Neural cell (in vitro differentiated cells): ENCODE measurements around the gene CRYGN. TPM values are rescaled to one million over a fixed set of nuclear protein-coding genes. Genes with fewer than 3 reads are reported as not detected.

Experiments used
- H2AFZ ChIP-seq: fragments of 200-600, 300-800 bp; sonication (generic), shearing (Covaris generic); 2 replicates; pipeline ENCODE4 v1.6.0; 2014; ENCODE audit warnings: low read depth, mild to moderate bottlenecking, antibody characterized with exemption, low read length, moderate library complexity
- H3F3A ChIP-seq: fragments of 200-600 bp; shearing (Covaris generic); 2 replicates; pipeline ENCODE4 v1.6.1; 2016; ENCODE audit warnings: mild to moderate bottlenecking, moderate library complexity, mixed read lengths, antibody characterized with exemption, low read length; ENCODE audit not compliant: insufficient read depth, poor library complexity, severe bottlenecking
- H3K27ac ChIP-seq: fragments of 200-600, 300-800 bp; sonication (generic), shearing (Covaris generic); 2 replicates; pipeline ENCODE4 v1.5.1; 2014; ENCODE audit warnings: mild to moderate bottlenecking, low read length, moderate library complexity
- H3K27me3 ChIP-seq: fragments of 300-800, 200-600 bp; sonication (generic), shearing (Covaris generic); 2 replicates; pipeline ENCODE4 v1.6.0; 2014; ENCODE audit warnings: mild to moderate bottlenecking, low read depth, low read length, moderate library complexity; ENCODE audit not compliant: insufficient read depth
- H3K36me3 ChIP-seq: fragments of 300-800, 200-600 bp; sonication (generic), shearing (Covaris generic); 2 replicates; pipeline ENCODE4 v1.5.1; 2014; ENCODE audit warnings: mild to moderate bottlenecking, antibody characterized with exemption, low read length, moderate library complexity; ENCODE audit not compliant: insufficient read depth
- H3K4me2 ChIP-seq: fragments of 300-800, 200-600 bp; sonication (generic), shearing (Covaris generic); 2 replicates; pipeline ENCODE4 v1.6.0; 2014; ENCODE audit warnings: mild to moderate bottlenecking, low read length
- H3K4me3 ChIP-seq: fragments of 300-800, 200-600 bp; sonication (generic), shearing (Covaris generic); 2 replicates; pipeline ENCODE4 v1.5.1; 2014; ENCODE audit warnings: mild to moderate bottlenecking, low read length, moderate library complexity
- H3K79me2 ChIP-seq: fragments of 200-600 bp; shearing (Covaris generic); replicated peaks from 2 replicates; pipeline ENCODE4 v1.6.0; 2014; ENCODE audit warnings: mild to moderate bottlenecking, low read length, moderate library complexity; ENCODE audit not compliant: insufficient read depth
- H3K9ac ChIP-seq: fragments of 300-800, 200-600 bp; sonication (generic), shearing (Covaris generic); 2 replicates; pipeline ENCODE4 v1.6.1; 2016; ENCODE audit warnings: mild to moderate bottlenecking, low read length, mixed read lengths
- H3K9me2 ChIP-seq: fragments of 200-600 bp; shearing (Covaris generic); 2 replicates; pipeline ENCODE4 v1.6.1; 2016; ENCODE audit warnings: mild to moderate bottlenecking, low read length, mixed read lengths; ENCODE audit not compliant: insufficient read depth
- H3K9me3 ChIP-seq: fragments of 200-600, 300-800 bp; sonication (generic), shearing (Covaris generic); 2 replicates; pipeline ENCODE4 v1.6.1; 2016; ENCODE audit warnings: mild to moderate bottlenecking, mixed run types, low read length, moderate library complexity, mixed read lengths
- H4K20me1 ChIP-seq: fragments of 200-600 bp; shearing (Covaris generic); 2 replicates; pipeline ENCODE4 v1.6.1; 2016; ENCODE audit warnings: mild to moderate bottlenecking, mixed run types; ENCODE audit not compliant: insufficient read depth
- EP300 ChIP-seq: fragments of 450-650 bp; conservative IDR thresholded peaks from 2 replicates; pipeline ENCODE4 v1.6.1; 2014; ENCODE audit warnings: antibody characterized with exemption, mild to moderate bottlenecking, moderate library complexity; ENCODE audit not compliant: poor library complexity, severe bottlenecking
- EZH2 ChIP-seq: fragments of 200-600, 300-800 bp; shearing (Covaris generic), sonication (generic); IDR thresholded peaks from 2 replicates; pipeline ENCODE4 v1.6.1; 2014; ENCODE audit warnings: antibody characterized with exemption, low read length, borderline replicate concordance, mild to moderate bottlenecking; ENCODE audit not compliant: insufficient read depth, poor library complexity, severe bottlenecking
- MXI1 ChIP-seq: fragments of 450-650 bp; conservative IDR thresholded peaks from 2 replicates; pipeline ENCODE4 v1.6.1; 2014; ENCODE audit warnings: antibody characterized with exemption, mild to moderate bottlenecking; ENCODE audit not compliant: poor library complexity, severe bottlenecking
- POLR2AphosphoS5 ChIP-seq: IDR thresholded peaks from 2 replicates; pipeline ENCODE4 v1.6.1; 2012
- RAD21 ChIP-seq: fragments of 450-650 bp; conservative IDR thresholded peaks from 2 replicates; pipeline ENCODE4 v1.6.1; 2014; ENCODE audit warnings: antibody characterized with exemption, mild to moderate bottlenecking, moderate library complexity
- SMC3 ChIP-seq: fragments of 450-650 bp; conservative IDR thresholded peaks from 2 replicates; pipeline ENCODE4 v1.6.1; 2014; ENCODE audit warnings: antibody characterized with exemption, mild to moderate bottlenecking, moderate library complexity; ENCODE audit not compliant: poor library complexity
- TAF1 ChIP-seq: IDR thresholded peaks from 2 replicates; pipeline ENCODE4 v1.6.1; 2012; ENCODE audit warnings: low read depth
- polyA plus RNA-seq: library from polyadenylated mRNA; depleted of rRNA; stranded (reverse); fragments of >200 nt; gene quantifications from 2 replicates; pipeline ENCODE4 v1.2.3, GENCODE V29; 2014
- TF ChIP-seq, protein P1 (sequence below): IDR thresholded peaks from 2 replicates; pipeline ENCODE4 v1.6.1; 2012; ENCODE audit warnings: borderline replicate concordance
- TF ChIP-seq, protein P2 (sequence below): fragments of 450-650 bp; IDR thresholded peaks from 2 replicates; pipeline ENCODE4 v1.5.1; 2014; ENCODE audit warnings: antibody characterized with exemption, mild to moderate bottlenecking, moderate library complexity; ENCODE audit not compliant: poor library complexity, severe bottlenecking

The CRYGN gene
- polyA plus RNA-seq, 1 donor from 2014 or later, result not detected

DNA sequence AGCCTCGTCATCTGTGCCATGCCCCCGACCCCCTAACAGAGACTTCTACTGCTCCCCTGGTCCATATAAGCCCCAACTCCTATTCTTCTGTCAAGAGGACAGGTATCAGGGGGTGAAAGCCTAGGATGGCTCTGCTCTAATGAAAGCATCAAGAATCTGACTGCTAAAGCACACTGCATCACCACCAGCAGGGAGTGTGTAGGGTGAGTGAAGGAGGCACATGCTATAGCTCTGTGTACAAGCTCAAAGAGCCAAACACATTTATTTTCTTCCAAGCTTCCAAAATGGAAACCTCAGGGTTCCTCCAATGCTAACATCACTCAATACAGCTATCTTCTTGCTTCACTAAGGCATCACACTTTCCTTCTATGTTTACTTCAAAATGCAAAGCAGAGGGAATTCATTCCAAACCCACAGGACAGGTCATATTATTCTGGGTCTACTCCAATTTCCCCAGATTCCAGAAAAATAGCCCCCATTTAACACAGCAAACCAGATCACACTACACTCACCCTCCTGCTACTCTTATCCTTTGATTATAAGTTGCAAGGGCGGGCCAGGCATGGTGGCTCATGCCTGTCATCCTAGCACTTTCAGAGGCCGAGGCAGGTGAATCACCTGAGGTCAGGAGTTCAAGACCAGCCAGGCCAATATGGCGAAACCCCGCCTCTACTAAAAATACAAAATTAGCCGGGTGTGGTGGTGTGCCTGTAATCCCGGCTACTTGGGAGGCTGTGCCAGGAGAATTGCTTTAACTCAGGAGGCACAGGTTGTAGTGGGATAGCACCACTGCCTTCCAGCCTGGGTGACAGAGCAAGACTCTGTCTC lies 43.2 kb upstream of the CRYGN start:
- H3K4me3 ChIP-seq, result no peak overlapping the region
- H3K9me3 ChIP-seq, result no peaks in the 10 kb centered on the region
- no peak overlapping the region for H2AFZ ChIP-seq
- no peaks in the 10 kb centered on the region for H3K79me2 ChIP-seq
- no peak for TF ChIP-seq MXI1
- no peak for TF ChIP-seq POLR2AphosphoS5
- no peak for TF ChIP-seq TAF1
- no peak for TF ChIP-seq EZH2
- TF ChIP-seq EP300, result no peak
- TF ChIP-seq, protein P1, sequence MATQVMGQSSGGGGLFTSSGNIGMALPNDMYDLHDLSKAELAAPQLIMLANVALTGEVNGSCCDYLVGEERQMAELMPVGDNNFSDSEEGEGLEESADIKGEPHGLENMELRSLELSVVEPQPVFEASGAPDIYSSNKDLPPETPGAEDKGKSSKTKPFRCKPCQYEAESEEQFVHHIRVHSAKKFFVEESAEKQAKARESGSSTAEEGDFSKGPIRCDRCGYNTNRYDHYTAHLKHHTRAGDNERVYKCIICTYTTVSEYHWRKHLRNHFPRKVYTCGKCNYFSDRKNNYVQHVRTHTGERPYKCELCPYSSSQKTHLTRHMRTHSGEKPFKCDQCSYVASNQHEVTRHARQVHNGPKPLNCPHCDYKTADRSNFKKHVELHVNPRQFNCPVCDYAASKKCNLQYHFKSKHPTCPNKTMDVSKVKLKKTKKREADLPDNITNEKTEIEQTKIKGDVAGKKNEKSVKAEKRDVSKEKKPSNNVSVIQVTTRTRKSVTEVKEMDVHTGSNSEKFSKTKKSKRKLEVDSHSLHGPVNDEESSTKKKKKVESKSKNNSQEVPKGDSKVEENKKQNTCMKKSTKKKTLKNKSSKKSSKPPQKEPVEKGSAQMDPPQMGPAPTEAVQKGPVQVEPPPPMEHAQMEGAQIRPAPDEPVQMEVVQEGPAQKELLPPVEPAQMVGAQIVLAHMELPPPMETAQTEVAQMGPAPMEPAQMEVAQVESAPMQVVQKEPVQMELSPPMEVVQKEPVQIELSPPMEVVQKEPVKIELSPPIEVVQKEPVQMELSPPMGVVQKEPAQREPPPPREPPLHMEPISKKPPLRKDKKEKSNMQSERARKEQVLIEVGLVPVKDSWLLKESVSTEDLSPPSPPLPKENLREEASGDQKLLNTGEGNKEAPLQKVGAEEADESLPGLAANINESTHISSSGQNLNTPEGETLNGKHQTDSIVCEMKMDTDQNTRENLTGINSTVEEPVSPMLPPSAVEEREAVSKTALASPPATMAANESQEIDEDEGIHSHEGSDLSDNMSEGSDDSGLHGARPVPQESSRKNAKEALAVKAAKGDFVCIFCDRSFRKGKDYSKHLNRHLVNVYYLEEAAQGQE, result no peak
- TF ChIP-seq RAD21, result no peak
- TF ChIP-seq, protein P2, sequence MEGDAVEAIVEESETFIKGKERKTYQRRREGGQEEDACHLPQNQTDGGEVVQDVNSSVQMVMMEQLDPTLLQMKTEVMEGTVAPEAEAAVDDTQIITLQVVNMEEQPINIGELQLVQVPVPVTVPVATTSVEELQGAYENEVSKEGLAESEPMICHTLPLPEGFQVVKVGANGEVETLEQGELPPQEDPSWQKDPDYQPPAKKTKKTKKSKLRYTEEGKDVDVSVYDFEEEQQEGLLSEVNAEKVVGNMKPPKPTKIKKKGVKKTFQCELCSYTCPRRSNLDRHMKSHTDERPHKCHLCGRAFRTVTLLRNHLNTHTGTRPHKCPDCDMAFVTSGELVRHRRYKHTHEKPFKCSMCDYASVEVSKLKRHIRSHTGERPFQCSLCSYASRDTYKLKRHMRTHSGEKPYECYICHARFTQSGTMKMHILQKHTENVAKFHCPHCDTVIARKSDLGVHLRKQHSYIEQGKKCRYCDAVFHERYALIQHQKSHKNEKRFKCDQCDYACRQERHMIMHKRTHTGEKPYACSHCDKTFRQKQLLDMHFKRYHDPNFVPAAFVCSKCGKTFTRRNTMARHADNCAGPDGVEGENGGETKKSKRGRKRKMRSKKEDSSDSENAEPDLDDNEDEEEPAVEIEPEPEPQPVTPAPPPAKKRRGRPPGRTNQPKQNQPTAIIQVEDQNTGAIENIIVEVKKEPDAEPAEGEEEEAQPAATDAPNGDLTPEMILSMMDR, result no peak
- TF ChIP-seq SMC3, result no peak
- H3K27me3 ChIP-seq, result no peaks in the 10 kb centered on the region
- H3K27ac ChIP-seq, result no peak overlapping the region
- no peak overlapping the region for H3K9ac ChIP-seq
- no peak overlapping the region for H3K4me2 ChIP-seq
- no peaks in the 10 kb centered on the region for H3K9me2 ChIP-seq
- no peaks in the 10 kb centered on the region for H4K20me1 ChIP-seq
- H3F3A ChIP-seq, result no peaks in the 10 kb centered on the region
- H3K36me3 ChIP-seq, result peaks cover 4% of the 10 kb centered on the region

- Histone ChIP-seq H2AFZ (no peak overlapping the region), H4K20me1 (no peaks in the 10 kb centered on the region), H3K4me3 (no peak overlapping the region), H3K79me2 (no peaks in the 10 kb centered on the region), H3K4me2 (no peak overlapping the region), H3K27me3 (no peaks in the 10 kb centered on the region), H3K9me2 (no peaks in the 10 kb centered on the region), H3F3A (no peaks in the 10 kb centered on the region), H3K27ac (no peak overlapping the region), H3K9me3 (no peaks in the 10 kb centered on the region), H3K9ac (no peak overlapping the region), H3K36me3 (peaks cover 4% of the 10 kb centered on the region)
- TF ChIP-seq, protein P1, result no peak
Observed at GRCh38 chr7:151481650-151482505, 41.9 kb upstream of the CRYGN start.
